Measurements from ENCODE around the gene THUMPD3. TPM values are rescaled to one million over a fixed set of nuclear protein-coding genes. Genes with fewer than 3 reads are reported as not detected.
A peak's percentile ranks its signal among the peaks of the same experiment; 100 is the strongest.

THUMPD3 gene
- total RNA-seq, 4 donors from 2014 or later: 31.8 to 42.3 (median 34.5) TPM

GRCh38 chr3:9428411-9428810, 65.6 kb downstream of the THUMPD3 start:
- Histone ChIP-seq H3K27me3 (no peaks in the 10 kb centered on the region), H3K4me3 (replicated peaks in 1 of 3) (no peak overlapping the region), H3K27ac (peak overlapping the region in 1 of 3 donors; percentile 14), H3K9me3 (no peaks in the 10 kb centered on the region), H3K4me1 (peaks cover 7 to 10% of the 10 kb centered on the region in 2 donors), H3K36me3 (peaks cover 43 to 59% of the 10 kb centered on the region in 2 donors)
- no peak for TF ChIP-seq CTCF (IDR thresholded peaks at IDR 0.05)
- TF ChIP-seq POLR2A (IDR thresholded peaks at IDR 0.05): no peak
- no peak for DNase-seq
- intact Hi-C loops (cut with DNase I): loop anchor here (10.0 kb wide), 1 partner anchor 64 kb away; the partner anchor contains the start of gene THUMPD3

GRCh38 chr3:9430733-9431132, 67.9 kb downstream of the THUMPD3 start:
- 96 to 99% methylated on average over 3 of the region's 3 CpGs for WGBS, 2 donors
- no peak for TF ChIP-seq CTCF (IDR thresholded peaks at IDR 0.05)
- no peaks in the 10 kb centered on the region for H3K4me1 ChIP-seq
- peaks cover 67 to 82% of the 10 kb centered on the region in 2 donors for H3K36me3 ChIP-seq
- intact Hi-C loops (cut with DNase I): no loop called here
- no peak for DNase-seq
- no peak overlapping the region for H3K4me3 ChIP-seq (replicated peaks in 1 of 3)
- no peaks in the 10 kb centered on the region for H3K27me3 ChIP-seq
- no peak overlapping the region for H3K27ac ChIP-seq
- H3K9me3 ChIP-seq: no peaks in the 10 kb centered on the region

DNA sequence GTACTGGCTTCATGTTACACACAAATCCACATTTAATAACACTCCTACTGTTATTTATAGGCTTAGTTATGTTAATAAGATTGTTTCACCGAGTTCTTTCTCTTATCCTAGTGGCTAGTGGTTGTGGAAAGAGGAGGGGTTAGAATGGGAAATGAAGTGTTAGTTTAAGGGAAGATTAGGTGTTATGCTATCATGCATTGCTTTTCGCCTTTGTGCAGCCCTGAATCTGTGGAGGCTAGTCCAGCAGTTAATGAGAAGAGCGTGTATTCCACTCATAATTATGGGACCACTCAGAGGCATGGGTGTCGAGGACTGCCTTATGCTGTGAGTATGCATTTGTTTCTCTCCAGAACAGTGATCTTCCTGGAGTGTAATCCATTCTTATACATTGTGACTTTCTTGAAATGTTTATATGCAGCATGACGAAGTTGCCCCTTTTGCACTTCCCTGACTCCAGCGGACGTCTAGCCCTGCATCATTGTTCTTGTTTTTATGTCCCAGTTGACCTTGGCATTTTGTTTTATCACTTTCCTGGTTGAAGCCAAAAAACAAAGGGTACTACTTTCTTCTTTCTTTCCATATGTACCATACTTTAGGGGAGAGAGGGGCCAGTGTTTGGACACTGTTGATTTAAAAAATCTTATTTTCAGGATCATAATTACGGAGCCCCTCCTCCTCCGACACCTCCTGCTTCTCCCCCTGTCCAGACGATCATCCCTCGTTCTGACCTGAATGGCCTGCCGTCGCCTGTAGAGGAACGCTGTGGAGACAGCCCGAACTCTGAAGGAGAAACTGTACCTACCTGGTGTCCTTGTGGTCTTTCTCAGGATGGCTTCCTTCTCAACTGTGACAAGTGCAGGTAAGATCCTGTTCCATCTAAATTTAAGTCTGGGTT, 71.0 kb downstream of the THUMPD3 start:
- H3K27ac ChIP-seq: no peak overlapping the region
- TF ChIP-seq POLR2A (IDR thresholded peaks at IDR 0.05): no peak
- no peak for TF ChIP-seq CTCF (IDR thresholded peaks at IDR 0.05)
- peaks cover 69 to 95% of the 10 kb centered on the region in 2 donors for H3K36me3 ChIP-seq
- H3K27me3 ChIP-seq: no peaks in the 10 kb centered on the region
- H3K4me3 ChIP-seq (replicated peaks in 1 of 3): no peak overlapping the region
- no peak for DNase-seq
- 93 to 94% methylated on average over 15 of the region's 15 CpGs for WGBS, 2 donors
- no peaks in the 10 kb centered on the region for H3K9me3 ChIP-seq
- H3K4me1 ChIP-seq: no peaks in the 10 kb centered on the region
- intact Hi-C loops (cut with DNase I): no loop called here

DNA sequence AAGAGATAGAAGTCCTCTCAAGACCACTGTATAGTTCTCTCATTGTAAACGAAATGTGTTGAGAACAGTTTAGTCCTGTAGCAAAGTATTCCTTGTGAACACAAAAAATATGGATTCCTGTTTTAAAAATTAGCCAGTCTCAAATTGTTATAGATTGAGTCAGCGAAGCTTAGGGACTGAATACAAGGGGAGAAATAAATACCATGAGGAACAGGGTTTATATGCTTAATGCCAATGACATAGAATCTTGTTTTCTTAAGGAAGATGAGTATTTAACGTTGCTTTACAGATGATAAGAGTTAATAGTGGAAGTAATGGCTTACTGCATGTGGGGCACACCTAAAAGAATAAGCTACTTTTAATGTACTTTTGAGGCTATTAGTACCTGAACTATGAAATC, 72.5 kb downstream of the THUMPD3 start:
- Histone ChIP-seq H3K36me3 (peaks cover 59 to 84% of the 10 kb centered on the region in 2 donors), H3K27ac (no peak overlapping the region), H3K4me1 (peaks cover 0 to 10% of the 10 kb centered on the region in 2 donors), H3K4me3 (replicated peaks in 1 of 3) (no peak overlapping the region), H3K27me3 (no peaks in the 10 kb centered on the region), H3K9me3 (no peaks in the 10 kb centered on the region)
- 90 to 93% methylated on average over 3 of the region's 3 CpGs for WGBS, 2 donors
- intact Hi-C loops (cut with DNase I): no loop called here
- no peak for DNase-seq
- TF ChIP-seq CTCF (IDR thresholded peaks at IDR 0.05) (no peak), POLR2A (IDR thresholded peaks at IDR 0.05) (no peak)

Other genes starting within 250 kb of the THUMPD3 start
- gene SRGAP3, start 113.4 kb upstream of the THUMPD3 start, total RNA-seq: 10 to 100 TPM; 14.7 to 58.9 (median 18.7) TPM
- 100 to 1,000 TPM in 3 of 4 donors, 10 to 100 TPM in 1; 84.0 to 158 (median 114) TPM for gene SETD5, start 34.6 kb downstream of the THUMPD3 start, total RNA-seq
- under 1 TPM in 2 of 4 donors, not detected in 2; 0.11 to 0.13 TPM for gene LHFPL4, start 190.8 kb downstream of the THUMPD3 start, total RNA-seq